ENCODE results near the gene MAP2K5. TPM values are rescaled to one million over a fixed set of nuclear protein-coding genes. Genes with fewer than 3 reads are reported as not detected.
A peak's percentile ranks its signal among the peaks of the same experiment; 100 is the strongest.

MAP2K5 gene
- total RNA-seq, 4 donors from 2014 or later: 7.2 to 14.2 (median 9.3) TPM

- no peak for TF ChIP-seq CTCF (IDR thresholded peaks at IDR 0.05)
- DNase-seq (ENCODE audit: low spot score) (no peak), ATAC-seq (ENCODE audit: low FRiP score) (no peak)
These were observed 37.5 kb downstream of the MAP2K5 start for GRCh38 chr15:67579967-67580366.

- DNase-seq (ENCODE audit: low spot score): no peak
- ATAC-seq (ENCODE audit: low FRiP score): no peak
- no peak for TF ChIP-seq CTCF (IDR thresholded peaks at IDR 0.05)
These were observed 41.7 kb downstream of the MAP2K5 start for GRCh38 chr15:67584157-67584556.

GRCh38 chr15:67585681-67586080 is 43.2 kb downstream of the MAP2K5 start:
- TF ChIP-seq CTCF (IDR thresholded peaks at IDR 0.05): no peak
- ATAC-seq (ENCODE audit: low FRiP score): no peak
- no peak for DNase-seq (ENCODE audit: low spot score)

GRCh38 chr15:67587331-67587730 is 44.8 kb downstream of the MAP2K5 start:
- DNase-seq (ENCODE audit: low spot score) (no peak), ATAC-seq (ENCODE audit: low FRiP score) (peak; percentile 44)
- no peak for TF ChIP-seq CTCF (IDR thresholded peaks at IDR 0.05)

- no peak for TF ChIP-seq CTCF (IDR thresholded peaks at IDR 0.05)
- DNase-seq (ENCODE audit: low spot score) (no peak), ATAC-seq (ENCODE audit: low FRiP score) (peak; percentile 48)
These were observed 45.3 kb downstream of the MAP2K5 start for GRCh38 chr15:67587754-67588153.

GRCh38 chr15:67590191-67590590 is 47.7 kb downstream of the MAP2K5 start:
- no peak for TF ChIP-seq CTCF (IDR thresholded peaks at IDR 0.05)
- DNase-seq (ENCODE audit: low spot score) (no peak), ATAC-seq (ENCODE audit: low FRiP score) (no peak)

GRCh38 chr15:67592245-67592644 is 49.7 kb downstream of the MAP2K5 start:
- ATAC-seq (ENCODE audit: low FRiP score) (no peak), DNase-seq (ENCODE audit: low spot score) (no peak)
- TF ChIP-seq CTCF (IDR thresholded peaks at IDR 0.05): no peak

Data from omental fat pad (tissue), 4 donors.